ENCODE measurements around the gene FANCC. TPM values are rescaled to one million over a fixed set of nuclear protein-coding genes. Genes with fewer than 3 reads are reported as not detected.

Gene FANCC
- total and polyA plus RNA-seq, 2 of the 4 experiments (the other 2 are of a cell fraction): 4.7 to 6.3 TPM

DNA sequence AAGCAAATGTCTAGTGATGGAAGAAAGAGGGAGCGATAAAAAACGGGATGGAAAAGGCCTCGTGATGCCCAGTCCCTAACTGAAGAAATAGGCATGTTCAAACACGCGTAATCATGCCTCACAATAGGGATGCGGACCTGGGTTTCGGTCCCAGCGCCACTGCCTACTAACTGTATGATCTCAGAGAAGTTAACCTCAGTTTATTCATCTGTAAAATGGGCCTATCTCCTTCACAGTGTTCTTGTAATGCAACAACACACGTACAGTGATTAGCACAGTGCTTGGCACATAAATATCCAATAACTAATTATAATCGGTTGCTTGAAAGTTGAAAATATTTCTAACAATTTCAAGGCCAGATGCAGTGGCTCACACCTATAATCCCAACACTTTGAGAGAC is 181.8 kb downstream of the FANCC start:
- Histone ChIP-seq H4K91ac (ENCODE audit: insufficient read depth, low read depth, low read length) (no peak overlapping the region), H3K9me1 (ENCODE audit: insufficient read depth, low read length) (no peaks in the 10 kb centered on the region; the same call in 1 of the 2 replicates), H3K4me3 (ENCODE audit: insufficient read depth, low read depth, low read length) (no peak overlapping the region), H3K23ac (ENCODE audit: low read depth, low read length) (no peak overlapping the region), H3K4me2 (ENCODE audit: low read depth, low read length) (no peak overlapping the region), H3K27ac (ENCODE audit: insufficient read depth, low read length) (no peak overlapping the region), H3K56ac (ENCODE audit: extremely low read depth, insufficient read depth, low read length) (no peak overlapping the region), H3K9ac (ENCODE audit: low read depth, low read length) (no peak overlapping the region), H2AK5ac (ENCODE audit: low read depth, low read length) (no peak overlapping the region), H2BK15ac (ENCODE audit: low read depth, low read length) (no peak overlapping the region), H2BK5ac (ENCODE audit: low read depth, low read length, poor library complexity, severe bottlenecking) (no peak overlapping the region), H3K14ac (replicated peaks; ENCODE audit: low read depth, low read length) (no peak overlapping the region), H4K8ac (ENCODE audit: low read depth in 2 of 2, low read length in 2 of 2) (no peak overlapping the region), H3K18ac (ENCODE audit: low read depth, low read length) (no peak overlapping the region), H2AK9ac (replicated peaks; ENCODE audit: low read depth, low read length, poor library complexity) (no peak overlapping the region), H3K79me1 (ENCODE audit: low read depth in 1 of 2, low read length in 2 of 2) (no peaks in the 10 kb centered on the region), H2BK120ac (ENCODE audit: low read depth, low read length) (no peak overlapping the region), H3K36me3 (ENCODE audit: control insufficient read depth, insufficient read depth, low read length) (no peaks in the 10 kb centered on the region), H3K4me1 (ENCODE audit: control insufficient read depth, insufficient read depth, low read length) (peaks cover 2% of the 10 kb centered on the region; the same call in 1 of the 2 replicates), H3K27me3 (ENCODE audit: control insufficient read depth, insufficient read depth, low read length) (no peaks in the 10 kb centered on the region), H4K5ac (ENCODE audit: low read depth, low read length) (no peak overlapping the region), H2AFZ (replicated peaks; ENCODE audit: low read length, poor library complexity) (no peak overlapping the region), H2BK20ac (ENCODE audit: low read depth, low read length) (no peak overlapping the region), H3K9me3 (ENCODE audit: control insufficient read depth, insufficient read depth, low read length) (no peaks in the 10 kb centered on the region), H4K20me1 (ENCODE audit: insufficient read depth, low read length) (no peaks in the 10 kb centered on the region), H3K4ac (ENCODE audit: low read depth, low read length) (no peak overlapping the region)
- intact Hi-C loops (cut with micrococcal nuclease) (no loop called here), in situ Hi-C loops (cut with MboI; ENCODE audit: low sequenced_read_pairs) (no loop called here), dilution Hi-C loops (cut with HindIII; ENCODE audit: low sequenced_read_pairs, unreplicated experiment) (no loop called here)
- TF ChIP-seq CEBPB (IDR thresholded peaks at IDR 0.05; ENCODE audit: low read depth, low read length) (no peak), POLR2A (IDR thresholded peaks at IDR 0.05; ENCODE audit: low read depth, low read length) (no peak), MAFK (IDR thresholded peaks at IDR 0.05; ENCODE audit: low read depth, low read length) (no peak), NFE2L2 (IDR thresholded peaks at IDR 0.05; ENCODE audit: low read depth, low read length) (no peak), RAD21 (IDR thresholded peaks at IDR 0.05; ENCODE audit: low read length) (no peak), SMC3 (IDR thresholded peaks at IDR 0.05; ENCODE audit: low read depth, low read length) (no peak), FOS (IDR thresholded peaks at IDR 0.05; ENCODE audit: low read depth, low read length) (no peak), CHD1 (IDR thresholded peaks at IDR 0.05; ENCODE audit: low read depth, low read length) (no peak), MAZ (IDR thresholded peaks at IDR 0.05; ENCODE audit: borderline replicate concordance, low read depth, low read length) (no peak), BHLHE40 (IDR thresholded peaks at IDR 0.05; ENCODE audit: low read depth, low read length) (no peak)
- TF ChIP-seq, protein P1, sequence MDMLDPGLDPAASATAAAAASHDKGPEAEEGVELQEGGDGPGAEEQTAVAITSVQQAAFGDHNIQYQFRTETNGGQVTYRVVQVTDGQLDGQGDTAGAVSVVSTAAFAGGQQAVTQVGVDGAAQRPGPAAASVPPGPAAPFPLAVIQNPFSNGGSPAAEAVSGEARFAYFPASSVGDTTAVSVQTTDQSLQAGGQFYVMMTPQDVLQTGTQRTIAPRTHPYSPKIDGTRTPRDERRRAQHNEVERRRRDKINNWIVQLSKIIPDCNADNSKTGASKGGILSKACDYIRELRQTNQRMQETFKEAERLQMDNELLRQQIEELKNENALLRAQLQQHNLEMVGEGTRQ (IDR thresholded peaks at IDR 0.05; ENCODE audit: low read depth, low read length): no peak
- TF ChIP-seq, protein P2, sequence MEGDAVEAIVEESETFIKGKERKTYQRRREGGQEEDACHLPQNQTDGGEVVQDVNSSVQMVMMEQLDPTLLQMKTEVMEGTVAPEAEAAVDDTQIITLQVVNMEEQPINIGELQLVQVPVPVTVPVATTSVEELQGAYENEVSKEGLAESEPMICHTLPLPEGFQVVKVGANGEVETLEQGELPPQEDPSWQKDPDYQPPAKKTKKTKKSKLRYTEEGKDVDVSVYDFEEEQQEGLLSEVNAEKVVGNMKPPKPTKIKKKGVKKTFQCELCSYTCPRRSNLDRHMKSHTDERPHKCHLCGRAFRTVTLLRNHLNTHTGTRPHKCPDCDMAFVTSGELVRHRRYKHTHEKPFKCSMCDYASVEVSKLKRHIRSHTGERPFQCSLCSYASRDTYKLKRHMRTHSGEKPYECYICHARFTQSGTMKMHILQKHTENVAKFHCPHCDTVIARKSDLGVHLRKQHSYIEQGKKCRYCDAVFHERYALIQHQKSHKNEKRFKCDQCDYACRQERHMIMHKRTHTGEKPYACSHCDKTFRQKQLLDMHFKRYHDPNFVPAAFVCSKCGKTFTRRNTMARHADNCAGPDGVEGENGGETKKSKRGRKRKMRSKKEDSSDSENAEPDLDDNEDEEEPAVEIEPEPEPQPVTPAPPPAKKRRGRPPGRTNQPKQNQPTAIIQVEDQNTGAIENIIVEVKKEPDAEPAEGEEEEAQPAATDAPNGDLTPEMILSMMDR (conservative IDR thresholded peaks at IDR 0.05; ENCODE audit: low read depth, low read length): no peak
- TF ChIP-seq, protein P3, sequence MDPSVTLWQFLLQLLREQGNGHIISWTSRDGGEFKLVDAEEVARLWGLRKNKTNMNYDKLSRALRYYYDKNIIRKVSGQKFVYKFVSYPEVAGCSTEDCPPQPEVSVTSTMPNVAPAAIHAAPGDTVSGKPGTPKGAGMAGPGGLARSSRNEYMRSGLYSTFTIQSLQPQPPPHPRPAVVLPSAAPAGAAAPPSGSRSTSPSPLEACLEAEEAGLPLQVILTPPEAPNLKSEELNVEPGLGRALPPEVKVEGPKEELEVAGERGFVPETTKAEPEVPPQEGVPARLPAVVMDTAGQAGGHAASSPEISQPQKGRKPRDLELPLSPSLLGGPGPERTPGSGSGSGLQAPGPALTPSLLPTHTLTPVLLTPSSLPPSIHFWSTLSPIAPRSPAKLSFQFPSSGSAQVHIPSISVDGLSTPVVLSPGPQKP (IDR thresholded peaks at IDR 0.05; ENCODE audit: borderline replicate concordance, low read depth, low read length): no peak
- DNase-seq (no peak), ATAC-seq (ENCODE audit: low read depth) (no peak)
- no TSS peak for BruUV-seq (replicated peaks)
- CTCF ChIA-PET: no interaction called here
- POLR2A ChIA-PET (ENCODE audit: unreplicated experiment): no interaction called here
- WGBS, 2 experiments (ENCODE audit: extremely low coverage in 2 of 2, insufficient read length in 1 of 2): 97 to 100% methylated on average over 2 to 6 of the region's 10 CpGs

Measured in IMR-90 (cell line).